Suprapubic skin (tissue), 3 donors: ENCODE results near the gene MTMR11.

Source experiments
- EP300 ChIP-seq: sonication (generic); formaldehyde crosslinking; IDR thresholded peaks from one replicate; pipeline ENCODE4 v1.6.1; 2017; ENCODE audit warnings: antibody characterized with exemption
- POLR2A ChIP-seq, 2 donors: fragments of 450-650 bp; IDR thresholded peaks; one replicate each; pipeline ENCODE4 v1.6.1; 2017; ENCODE audit warnings: antibody characterized with exemption in 2 of 2, mild to moderate bottlenecking in 2 of 2, moderate library complexity in 2 of 2
- TF ChIP-seq, protein P1 (sequence below), 2 donors: fragments of 200-600 bp in 1 of 2; fragments of 450-650 bp in 1 of 2; sonication (generic) in 1 of 2; IDR thresholded peaks; one replicate each; pipeline ENCODE4 v1.5.1; 2016 to 2019; ENCODE audit warnings: antibody characterized with exemption in 2 of 2, mild to moderate bottlenecking in 1 of 2, moderate library complexity in 1 of 2

DNA sequence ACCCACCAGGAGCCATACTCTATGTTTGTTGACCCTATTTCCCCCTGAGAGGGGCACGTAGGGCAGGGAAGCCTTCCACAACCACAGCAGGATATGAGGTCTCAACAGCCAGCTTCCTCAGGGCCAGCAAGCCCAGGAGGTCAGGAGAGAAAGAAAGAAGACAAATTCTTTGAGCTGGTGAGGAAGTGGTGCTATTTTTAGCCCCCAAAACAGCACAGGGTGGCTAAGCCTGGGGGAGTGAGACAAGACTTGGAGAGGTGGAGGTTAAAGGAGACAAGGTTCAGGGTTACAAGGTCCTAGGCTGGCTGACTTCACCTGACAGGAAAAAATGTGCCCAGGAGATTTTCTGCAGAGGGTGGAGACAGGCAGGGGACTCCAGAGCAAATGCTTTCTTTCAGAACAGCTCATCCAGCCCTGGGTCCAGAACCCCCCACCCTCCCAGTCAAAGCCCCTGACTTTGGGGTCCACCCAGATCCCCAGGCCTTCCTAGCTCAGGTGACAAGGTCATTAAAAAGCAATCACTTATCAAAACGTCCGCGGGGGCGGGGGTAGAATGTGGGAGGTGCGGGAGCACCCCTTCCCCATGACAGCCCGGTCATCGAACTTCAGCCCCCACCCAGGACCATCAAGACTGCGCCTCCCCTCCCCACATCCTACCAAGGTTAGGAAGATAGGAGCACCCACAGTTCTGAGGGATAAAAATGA is 20.3 kb downstream of the MTMR11 start:
- TF ChIP-seq POLR2A (IDR thresholded peaks at IDR 0.05) (no peak), EP300 (no peak)
- TF ChIP-seq, protein P1, sequence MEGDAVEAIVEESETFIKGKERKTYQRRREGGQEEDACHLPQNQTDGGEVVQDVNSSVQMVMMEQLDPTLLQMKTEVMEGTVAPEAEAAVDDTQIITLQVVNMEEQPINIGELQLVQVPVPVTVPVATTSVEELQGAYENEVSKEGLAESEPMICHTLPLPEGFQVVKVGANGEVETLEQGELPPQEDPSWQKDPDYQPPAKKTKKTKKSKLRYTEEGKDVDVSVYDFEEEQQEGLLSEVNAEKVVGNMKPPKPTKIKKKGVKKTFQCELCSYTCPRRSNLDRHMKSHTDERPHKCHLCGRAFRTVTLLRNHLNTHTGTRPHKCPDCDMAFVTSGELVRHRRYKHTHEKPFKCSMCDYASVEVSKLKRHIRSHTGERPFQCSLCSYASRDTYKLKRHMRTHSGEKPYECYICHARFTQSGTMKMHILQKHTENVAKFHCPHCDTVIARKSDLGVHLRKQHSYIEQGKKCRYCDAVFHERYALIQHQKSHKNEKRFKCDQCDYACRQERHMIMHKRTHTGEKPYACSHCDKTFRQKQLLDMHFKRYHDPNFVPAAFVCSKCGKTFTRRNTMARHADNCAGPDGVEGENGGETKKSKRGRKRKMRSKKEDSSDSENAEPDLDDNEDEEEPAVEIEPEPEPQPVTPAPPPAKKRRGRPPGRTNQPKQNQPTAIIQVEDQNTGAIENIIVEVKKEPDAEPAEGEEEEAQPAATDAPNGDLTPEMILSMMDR (IDR thresholded peaks at IDR 0.05), result no peak
